Fibroblast of lung (primary cell): ENCODE data around the gene MAGEA6.

Source experiments
- CTCF ChIP-seq, 2 donors: IDR thresholded peaks in 1 of 2; conservative IDR thresholded peaks in 1 of 2; 1 replicate in 1 of 2; 2 replicates in 1 of 2; pipeline ENCODE4 v1.5.1; 2011 to 2012; ENCODE audit warnings: low read length in 2 of 2, control low read depth in 1 of 2, inconsistent platforms in 1 of 2, low read depth in 1 of 2, mild to moderate bottlenecking in 1 of 2
- EZH2 ChIP-seq: IDR thresholded peaks from 2 replicates; pipeline ENCODE4 v1.5.1; 2012; ENCODE audit warnings: low read length, control low read depth, mild to moderate bottlenecking; ENCODE audit errors: missing control alignments

- TF ChIP-seq EZH2, result no peak
- TF ChIP-seq CTCF (conservative IDR thresholded peaks at IDR 0.05 in 1 of 2, IDR thresholded peaks at IDR 0.05 in 1 of 2; ENCODE audit: low read depth in 1 of 2, low read length in 2 of 2), result no peak
Measured at GRCh38 chrX:152810403-152810802, 40.9 kb upstream of the MAGEA6 start.
